ENCODE results near the gene SPATA20. TPM values are rescaled to one million over a fixed set of nuclear protein-coding genes. Genes with fewer than 3 reads are reported as not detected.

The SPATA20 gene
- total and polyA plus RNA-seq, 2 of the 4 experiments (the other 2 are of a cell fraction), result 17.0 to 35.0 TPM

- intact Hi-C loops (cut with micrococcal nuclease), result no loop called here
- Histone ChIP-seq H3K9me1 (ENCODE audit: insufficient read depth, low read length) (0 out of 2 replicates have a peak, but pooled peaks cover 5% of the 10 kb centered on the region), H3K4me1 (ENCODE audit: control insufficient read depth, insufficient read depth, low read length) (peaks cover 2% of the 10 kb centered on the region; the same call in 1 of the 2 replicates), H2AFZ (replicated peaks; ENCODE audit: low read length, poor library complexity) (no peak overlapping the region), H4K20me1 (ENCODE audit: insufficient read depth, low read length) (no peaks in the 10 kb centered on the region), H2BK5ac (ENCODE audit: low read depth, low read length, poor library complexity, severe bottlenecking) (no peak overlapping the region), H3K4me2 (ENCODE audit: low read depth, low read length) (no peak overlapping the region), H3K9me3 (ENCODE audit: control insufficient read depth, insufficient read depth, low read length) (no peaks in the 10 kb centered on the region), H3K56ac (ENCODE audit: extremely low read depth, insufficient read depth, low read length) (no peak overlapping the region), H4K8ac (ENCODE audit: low read depth in 2 of 2, low read length in 2 of 2) (no peak overlapping the region), H2AK9ac (replicated peaks; ENCODE audit: low read depth, low read length, poor library complexity) (no peak overlapping the region), H2BK15ac (ENCODE audit: low read depth, low read length) (no peak overlapping the region), H4K91ac (ENCODE audit: insufficient read depth, low read depth, low read length) (no peak overlapping the region), H2BK20ac (ENCODE audit: low read depth, low read length) (no peak overlapping the region), H3K9ac (ENCODE audit: low read depth, low read length) (no peak overlapping the region), H3K18ac (ENCODE audit: low read depth, low read length) (no peak overlapping the region), H3K36me3 (ENCODE audit: control insufficient read depth, insufficient read depth, low read length) (no peaks in the 10 kb centered on the region), H3K27me3 (ENCODE audit: control insufficient read depth, insufficient read depth, low read length) (peaks cover 48% of the 10 kb centered on the region), H2BK120ac (ENCODE audit: low read depth, low read length) (no peak overlapping the region), H4K5ac (ENCODE audit: low read depth, low read length) (no peak overlapping the region), H3K4ac (ENCODE audit: low read depth, low read length) (no peak overlapping the region), H3K79me1 (ENCODE audit: low read depth in 1 of 2, low read length in 2 of 2) (no peaks in the 10 kb centered on the region), H3K14ac (replicated peaks; ENCODE audit: low read depth, low read length) (no peak overlapping the region), H3K23ac (ENCODE audit: low read depth, low read length) (no peak overlapping the region), H3K27ac (ENCODE audit: insufficient read depth, low read length) (no peak overlapping the region), H2AK5ac (ENCODE audit: low read depth, low read length) (no peak overlapping the region), H3K4me3 (ENCODE audit: insufficient read depth, low read depth, low read length) (no peak overlapping the region)
- in situ Hi-C loops (cut with MboI; ENCODE audit: low sequenced_read_pairs), result no loop called here
- ChIA-PET CTCF (no interaction called here), POLR2A (ENCODE audit: unreplicated experiment) (no interaction called here)
- dilution Hi-C loops (cut with HindIII; ENCODE audit: low sequenced_read_pairs, unreplicated experiment), result no loop called here
- DNase-seq (no peak), ATAC-seq (ENCODE audit: low read depth) (no peak)
- no TSS peak for BruUV-seq (replicated peaks)
- whole genome bisulfite sequencing, 2 experiments (ENCODE audit: extremely low coverage in 2 of 2, insufficient read length in 1 of 2), result 89% methylated on average over 3 of the region's 9 CpGs; no CpG with 5 or more reads in 1 of the 2 experiments
- no peak for TF ChIP-seq USF2 (IDR thresholded peaks at IDR 0.05; ENCODE audit: low read depth, low read length)
Observed at GRCh38 chr17:50587571-50587970, 40.6 kb downstream of the SPATA20 start.
